NCI-H1694 (cell line): ENCODE results near the gene TNPO3.
"Not testable (repeated sequence)": the region's sequence is repeated elsewhere in the genome, so short reads cannot be mapped to it uniquely, and the experiment has no call there.

ENCODE experiments used
- DNase-seq: peaks from one replicate; lab custom pipeline; 2025; lab: John Stamatoyannopoulos, UW

Gene TNPO3

DNA sequence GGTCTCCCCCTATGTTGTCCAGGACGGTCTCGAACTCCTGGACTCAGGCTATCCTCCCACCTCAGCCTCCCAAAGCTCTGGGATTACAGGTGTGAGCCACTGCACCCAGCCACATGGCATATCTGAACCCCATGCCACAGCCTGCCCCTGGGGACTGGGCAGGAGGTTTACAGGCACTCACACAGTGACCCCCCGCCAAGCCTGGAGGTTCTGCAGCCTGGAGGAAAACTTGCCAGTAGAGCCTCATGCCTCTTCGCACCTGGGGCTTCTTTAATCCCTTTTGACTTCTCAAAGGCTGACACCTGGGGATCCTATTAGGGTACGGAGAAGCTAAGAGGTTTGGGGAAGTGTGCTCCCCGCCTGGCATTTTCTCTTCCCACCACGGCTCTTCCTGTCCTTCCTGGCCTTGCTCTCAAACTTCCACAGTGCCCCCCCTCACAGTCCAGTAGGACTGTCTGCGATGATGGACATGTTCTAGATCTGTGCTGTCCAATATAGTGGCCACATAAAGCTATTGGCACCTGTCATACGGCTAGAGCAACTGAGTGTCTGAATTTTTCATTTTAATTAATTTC, 133.0 kb downstream of the TNPO3 start:
- no peak for DNase-seq

DNA sequence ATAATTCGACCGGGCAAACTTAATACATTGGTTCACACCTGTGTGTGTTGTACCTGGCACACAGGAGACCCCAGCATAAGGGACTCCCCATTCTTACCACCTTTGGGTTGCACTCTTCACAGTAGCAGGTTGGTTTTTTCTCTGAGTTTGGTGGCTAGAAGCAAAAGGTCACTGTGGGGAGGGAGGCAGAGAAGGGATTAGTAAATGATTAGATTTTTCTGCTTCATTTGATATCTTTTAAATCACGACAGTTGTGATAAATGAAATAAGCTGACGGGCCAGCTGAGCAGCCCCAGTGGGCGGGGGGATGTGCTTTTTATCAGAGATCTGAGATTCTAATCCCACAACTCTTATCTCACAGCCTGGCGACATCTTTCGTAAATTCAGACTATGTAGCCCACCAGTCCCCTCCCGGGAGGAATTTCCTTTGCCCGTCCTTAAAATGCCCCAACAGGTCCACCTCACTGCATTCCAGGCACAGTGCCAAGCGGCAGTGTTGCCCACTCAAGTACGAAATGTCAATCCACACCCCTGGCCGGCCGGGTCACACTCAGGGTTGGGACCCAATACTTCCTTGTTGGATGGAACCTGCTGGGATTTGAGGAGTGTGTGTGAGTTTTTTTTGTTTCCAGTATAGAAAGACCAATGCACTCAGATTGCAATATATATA, 133.9 kb downstream of the TNPO3 start:
- DNase-seq: no peak

- no peak for DNase-seq
These were observed 134.8 kb downstream of the TNPO3 start for GRCh38 chr7:128919881-128920799.

DNA sequence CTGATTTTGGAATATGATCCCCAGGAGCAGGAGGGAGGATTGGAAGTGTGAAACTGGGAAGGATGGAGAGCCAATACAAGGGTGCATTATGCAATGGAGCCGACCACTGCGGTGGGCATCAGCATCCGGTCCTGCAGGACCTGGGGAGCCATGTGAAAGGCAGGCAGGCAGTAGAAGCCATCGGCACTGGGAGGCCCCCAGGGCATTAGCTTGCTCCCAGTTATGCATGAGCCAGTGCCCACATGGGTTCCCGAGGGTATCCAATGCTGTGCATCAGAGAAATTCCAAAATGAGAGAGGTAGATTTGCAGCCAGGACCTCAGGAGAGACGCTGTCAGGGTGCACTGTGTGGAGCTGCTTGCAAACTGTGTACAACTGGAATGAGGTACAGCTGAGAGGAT, 135.7 kb downstream of the TNPO3 start:
- no peak for DNase-seq

- DNase-seq: no peak
These were observed 136.8 kb downstream of the TNPO3 start for GRCh38 chr7:128918016-128918665.

DNA sequence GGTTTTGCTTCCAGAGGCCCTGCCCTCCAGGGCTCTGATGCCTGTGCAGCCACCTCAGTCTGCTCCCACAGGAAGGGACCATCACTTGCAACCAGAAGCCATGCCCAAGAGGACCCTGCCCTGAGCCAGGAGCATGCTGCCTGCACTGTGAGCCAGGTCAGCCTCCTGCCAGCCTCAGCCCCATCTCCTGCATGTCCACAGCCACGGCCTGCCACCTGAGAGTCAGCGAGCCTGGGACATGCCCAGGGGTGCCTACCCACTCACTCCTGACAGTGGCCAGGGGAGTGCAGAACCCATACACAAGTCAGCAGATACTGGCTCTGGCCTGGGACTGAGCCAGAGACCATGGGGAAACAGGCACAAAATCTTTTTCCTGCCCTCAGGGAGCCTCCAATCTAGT, 137.8 kb downstream of the TNPO3 start:
- no peak for DNase-seq

- DNase-seq: no peak
These were observed 138.3 kb downstream of the TNPO3 start for GRCh38 chr7:128916643-128916915.

DNA sequence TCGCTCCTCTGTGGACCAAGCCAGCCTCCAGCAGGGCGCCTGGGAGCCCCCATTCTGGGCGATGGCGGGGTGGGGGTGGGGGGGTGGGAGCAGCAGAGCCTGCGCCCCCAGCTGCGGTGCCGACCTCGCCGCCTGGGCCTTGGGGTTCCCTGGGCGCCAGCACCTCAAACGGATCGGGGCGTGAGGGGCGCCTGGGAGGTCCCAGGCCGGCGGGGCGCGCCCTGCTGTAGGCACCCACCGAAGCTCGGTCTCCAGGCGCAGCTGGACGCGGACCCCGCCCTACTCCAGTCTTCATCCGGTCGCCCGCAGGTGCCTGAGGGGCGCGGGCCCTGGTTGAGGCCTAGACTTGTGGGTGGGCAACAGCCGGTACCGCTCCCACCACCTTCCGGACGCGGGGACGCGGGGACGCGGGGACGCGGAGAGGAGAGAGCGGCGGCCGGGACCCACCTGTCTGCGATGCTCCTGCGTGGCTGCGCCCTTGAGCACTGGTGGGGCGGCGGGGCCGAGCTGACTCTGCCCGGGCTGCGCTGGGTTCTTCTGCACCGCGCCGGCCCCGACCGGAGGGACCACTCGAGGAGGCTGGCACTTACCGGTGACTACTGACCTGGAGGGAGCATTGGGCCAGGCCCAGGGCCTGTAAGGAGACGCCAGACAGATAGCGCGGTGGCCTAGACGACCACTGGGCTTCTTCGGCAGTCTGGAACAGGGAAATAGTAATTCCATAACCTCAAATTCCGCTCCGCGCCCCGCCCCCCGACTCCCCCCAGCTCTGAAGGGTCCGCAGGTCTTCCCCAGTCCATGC, 138.9 kb downstream of the TNPO3 start:
- no peak for DNase-seq

DNA sequence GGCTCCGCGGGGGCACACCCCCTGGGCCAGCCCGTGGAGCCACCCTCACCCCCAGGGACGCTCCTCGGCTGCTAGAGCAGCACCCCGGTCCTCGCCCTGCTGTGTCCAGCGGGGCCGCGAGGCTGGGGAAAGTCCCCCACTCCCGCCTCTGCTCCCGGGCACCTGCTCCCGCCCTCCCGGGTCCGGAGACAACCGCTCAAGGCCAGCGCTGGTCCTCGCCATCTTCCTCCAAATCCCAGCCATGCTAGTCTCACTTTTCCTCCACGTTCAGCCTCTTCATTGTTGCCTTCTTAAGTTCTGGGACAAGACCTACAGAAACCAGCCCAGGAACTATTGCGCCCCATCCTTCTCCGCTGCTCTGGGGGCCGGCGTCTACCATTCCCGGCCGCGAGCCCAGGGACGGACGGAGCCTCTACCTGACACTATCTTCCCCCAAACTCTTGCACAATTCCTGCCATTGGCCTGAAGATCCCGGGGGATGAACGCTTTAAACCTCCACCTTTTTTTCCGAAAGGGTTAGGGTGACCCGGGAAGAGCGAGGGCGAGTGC, 139.6 kb downstream of the TNPO3 start:
- DNase-seq: no peak

DNA sequence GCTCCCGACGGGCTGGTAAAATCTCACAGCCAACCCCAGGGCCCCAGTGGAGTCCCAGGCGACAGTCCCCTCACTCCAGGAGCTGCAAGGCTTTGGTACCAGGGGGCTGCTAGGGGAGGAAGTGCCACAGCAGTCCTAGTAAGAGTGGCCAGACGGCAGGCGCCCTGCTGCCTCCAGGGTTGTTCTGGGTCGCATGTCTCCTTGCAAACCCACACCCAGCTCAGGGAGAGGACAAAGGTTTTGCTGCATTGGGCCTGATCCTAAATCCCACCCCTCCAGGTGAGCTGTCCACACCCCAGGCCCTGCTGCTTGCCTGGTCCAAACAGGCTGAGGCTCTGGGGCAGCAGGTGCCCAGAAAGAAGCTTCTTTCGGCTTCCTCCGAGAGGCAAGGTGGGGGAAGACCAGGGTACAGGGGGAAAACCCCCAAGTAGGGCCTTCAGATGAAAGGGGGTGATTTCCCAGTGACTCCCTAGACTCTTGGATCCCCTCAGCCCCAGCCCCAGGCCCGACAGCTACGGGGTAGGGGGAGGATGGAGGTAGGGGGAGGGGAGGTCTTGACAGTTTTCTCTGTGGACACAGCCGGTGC, 140.3 kb downstream of the TNPO3 start:
- no peak for DNase-seq

GRCh38 chr7:128913870-128914565, 140.9 kb downstream of the TNPO3 start:
- no peak for DNase-seq

- not testable (repeated sequence) for DNase-seq
These were observed 142.0 kb downstream of the TNPO3 start for GRCh38 chr7:128912709-128913495.

- DNase-seq: no peak
These were observed 142.6 kb downstream of the TNPO3 start for GRCh38 chr7:128912281-128912680.

DNA sequence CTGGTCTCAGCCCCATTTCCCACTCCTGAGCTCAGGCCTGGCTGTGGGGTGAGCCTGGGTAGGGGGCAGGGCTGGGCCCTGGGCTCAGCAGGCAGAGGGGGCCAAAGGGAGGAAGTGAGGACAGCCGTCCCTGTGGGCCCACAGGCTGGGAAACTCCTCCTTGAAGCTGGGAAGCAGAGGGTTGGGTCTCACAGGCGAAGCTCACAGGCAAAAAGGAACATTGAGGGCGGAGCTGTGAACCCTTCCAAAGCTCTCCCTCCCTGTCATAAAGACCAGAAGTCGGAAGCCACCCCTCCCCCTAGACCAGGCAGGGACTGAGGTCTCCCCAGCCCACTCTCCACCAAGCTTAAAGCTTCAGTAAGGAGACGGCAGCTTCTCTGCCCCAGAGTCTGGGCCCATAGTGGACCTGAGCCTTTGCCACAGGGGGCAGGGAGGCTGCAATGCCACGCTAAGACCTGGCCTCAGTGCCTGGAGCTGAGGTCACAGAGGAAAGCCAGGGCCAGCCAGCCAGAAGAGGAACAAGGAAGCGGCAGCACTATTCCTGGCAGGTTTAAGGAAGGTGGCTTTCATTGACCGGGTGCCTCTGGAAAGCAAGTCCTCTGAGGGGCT, 143.4 kb downstream of the TNPO3 start:
- no peak for DNase-seq

- no peak for DNase-seq
These were observed 144.4 kb downstream of the TNPO3 start, which contains the start of gene KCP for GRCh38 chr7:128910569-128910945. Gene KCP, minus strand, starts transcription at chr7:128910709. Its CDS starts 33 bp downstream, at chr7:128910676.

DNA sequence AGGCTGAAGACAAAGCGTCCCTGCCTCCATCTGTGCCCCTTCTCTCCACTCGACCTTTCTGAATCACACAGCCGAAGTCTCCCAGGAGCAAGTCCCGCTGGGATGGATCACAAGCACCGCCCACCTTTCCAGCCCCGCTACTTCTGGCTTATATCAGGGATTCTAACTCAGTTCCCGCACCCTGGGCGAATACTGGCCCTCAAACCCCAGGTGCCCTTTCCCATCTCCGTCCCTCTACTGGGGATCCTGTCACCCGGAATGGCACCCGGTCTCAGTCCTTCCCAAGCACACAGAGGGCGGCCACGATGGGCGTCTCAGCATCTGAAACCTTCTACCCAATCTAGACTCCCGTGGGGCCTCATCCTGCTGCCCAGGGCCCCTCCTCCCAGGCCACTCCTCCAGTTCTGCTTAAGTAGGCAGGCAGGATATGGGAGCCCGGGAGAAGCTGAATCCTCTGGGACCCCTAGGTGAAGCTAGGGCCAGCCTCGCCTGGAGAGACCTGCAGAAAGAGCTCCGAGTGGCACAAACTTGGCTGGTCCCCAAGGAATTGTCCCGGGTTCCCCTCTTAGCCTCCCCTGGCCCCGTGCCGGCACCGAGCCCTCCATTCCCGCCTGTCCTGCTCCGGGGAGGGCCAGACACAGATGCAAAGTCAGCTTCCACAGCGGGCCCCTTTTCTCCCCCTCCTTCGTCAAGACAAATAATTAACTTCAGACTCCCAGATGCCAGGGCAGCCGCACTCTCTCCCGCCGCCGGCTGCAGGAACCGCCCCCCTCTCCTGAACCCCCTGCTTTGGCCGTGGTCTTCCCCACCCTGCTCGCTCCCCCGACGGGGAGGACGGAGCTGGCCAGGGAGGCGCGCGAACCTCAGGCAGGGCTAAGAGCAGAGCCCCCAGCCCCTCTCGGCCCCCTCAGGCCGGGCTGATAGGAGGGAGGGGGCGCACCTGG, 145.0 kb downstream of the TNPO3 start:
- no peak for DNase-seq

GRCh38 chr7:128908750-128909624, 145.9 kb downstream of the TNPO3 start:
- no peak for DNase-seq
